Stimulated activated CD8-positive, alpha-beta memory T cell treated with anti-CD3 and anti-CD28 coated beads, Interleukin-7, amount 100 ng/mL, for 48 hours (primary cell): ENCODE data around the gene HABP2.
A peak's percentile ranks its signal among the peaks of the same experiment; 100 is the strongest.

Experiments used
- DNase-seq, 2 donors: peaks; one replicate each; pipeline ENCODE4 v3.0.0-alpha.2; 2020; ENCODE audit warnings: low read depth in 1 of 2; ENCODE audit errors: extremely low read depth in 1 of 2

HABP2 gene

DNA sequence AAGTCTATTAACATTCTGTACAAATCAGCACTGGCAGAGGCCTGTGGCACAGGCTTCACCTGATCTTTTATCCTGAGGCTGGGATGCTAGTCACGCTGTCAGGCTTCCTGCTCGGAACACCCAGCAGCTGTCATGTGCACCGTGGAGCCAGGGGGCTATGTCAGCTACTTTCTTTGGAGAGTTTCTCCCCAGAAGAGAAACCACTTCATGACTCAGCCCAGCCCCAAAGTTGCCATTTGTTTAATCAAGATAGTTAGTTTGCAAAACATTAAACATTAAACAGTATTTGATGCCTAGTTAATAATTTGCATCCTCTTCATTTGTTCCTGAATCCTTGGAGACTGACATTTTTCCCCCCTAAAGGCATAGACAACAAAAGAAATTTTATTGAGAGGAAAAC is at the start of gene HABP2:
HABP2 (plus strand) TSS at position 353 of the 400 bp plus-strand sequence. CDS start 69 bp downstream, outside the sequence.
- no peak for DNase-seq

DNA sequence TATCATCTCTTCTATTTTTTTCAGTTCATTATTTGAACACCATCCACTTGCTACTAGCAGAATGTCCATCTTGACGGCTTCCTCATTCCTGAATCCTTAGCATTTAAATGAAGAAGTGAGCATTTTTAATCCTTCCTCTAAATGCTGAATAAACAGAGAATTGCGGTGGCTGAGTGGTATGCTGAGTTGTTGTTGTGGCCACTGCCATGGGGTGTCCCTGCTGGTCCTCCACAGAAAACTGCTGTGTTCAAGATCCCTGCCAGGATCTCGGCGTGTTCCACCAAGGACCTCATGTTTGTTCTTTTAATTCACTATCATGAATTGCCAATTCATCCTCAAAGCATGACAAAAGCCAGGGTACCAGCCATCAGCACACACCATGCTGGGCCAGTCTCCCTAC is 48.9 kb upstream of the HABP2 start:
- DNase-seq, result no peak

DNA sequence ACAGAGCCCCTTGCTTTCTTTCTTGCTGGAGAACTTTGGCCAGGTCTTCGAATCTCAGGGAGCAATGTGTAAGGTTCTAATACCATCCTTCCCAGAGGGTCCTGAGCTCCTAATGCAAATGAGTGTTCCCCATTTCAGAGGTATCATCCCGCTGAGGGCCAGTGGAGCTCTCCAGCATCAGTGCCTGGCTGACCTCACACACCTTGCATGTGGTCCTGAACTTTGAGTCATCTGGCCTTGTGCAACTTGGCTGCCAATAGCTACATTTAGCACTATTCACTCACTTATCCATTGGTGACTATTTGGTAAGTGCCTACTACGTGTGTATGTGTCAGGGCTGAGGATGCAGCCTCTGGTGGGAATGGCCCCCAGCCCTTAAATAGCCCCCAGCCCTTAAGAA is 48.4 kb upstream of the HABP2 start:
- no peak for DNase-seq

DNA sequence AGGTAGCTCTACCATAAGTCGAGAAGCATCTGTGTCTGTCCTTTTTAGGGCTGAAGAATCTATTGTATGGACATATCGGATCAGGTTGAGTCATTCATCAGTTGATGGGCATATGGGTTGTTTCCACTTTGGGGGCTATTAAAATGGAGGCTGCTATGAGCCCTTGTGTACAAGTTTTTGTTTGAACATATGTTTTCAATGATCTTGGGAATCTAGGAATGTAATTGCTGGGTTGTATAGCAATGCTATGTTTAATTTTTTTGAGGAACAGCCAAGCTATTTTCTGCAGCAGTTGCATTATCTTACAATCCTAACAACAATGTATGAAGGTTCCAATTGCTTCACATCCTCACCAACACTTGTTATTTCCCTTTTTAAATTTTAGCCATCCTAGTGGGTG is 46.4 kb upstream of the HABP2 start:
- no peak for DNase-seq

DNA sequence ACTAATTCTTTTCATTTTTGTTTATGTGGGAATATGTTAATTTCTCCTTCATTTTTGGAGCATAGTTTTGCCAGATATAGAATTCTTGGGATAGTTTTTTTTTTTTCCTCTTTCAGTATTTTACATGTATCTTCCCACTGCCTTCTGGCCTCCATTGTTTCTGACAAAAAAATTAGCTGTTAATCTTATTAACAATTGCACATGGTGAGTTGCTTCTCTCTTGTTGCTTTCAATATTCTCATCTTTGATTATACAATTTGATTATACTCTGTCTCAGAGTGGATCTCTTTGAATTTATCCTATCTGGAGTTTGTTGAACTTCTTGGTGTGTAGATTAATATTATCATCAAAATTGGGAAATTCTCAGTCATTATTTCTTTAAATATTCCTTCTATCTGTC is 41.4 kb upstream of the HABP2 start:
- DNase-seq, result no peak

DNA sequence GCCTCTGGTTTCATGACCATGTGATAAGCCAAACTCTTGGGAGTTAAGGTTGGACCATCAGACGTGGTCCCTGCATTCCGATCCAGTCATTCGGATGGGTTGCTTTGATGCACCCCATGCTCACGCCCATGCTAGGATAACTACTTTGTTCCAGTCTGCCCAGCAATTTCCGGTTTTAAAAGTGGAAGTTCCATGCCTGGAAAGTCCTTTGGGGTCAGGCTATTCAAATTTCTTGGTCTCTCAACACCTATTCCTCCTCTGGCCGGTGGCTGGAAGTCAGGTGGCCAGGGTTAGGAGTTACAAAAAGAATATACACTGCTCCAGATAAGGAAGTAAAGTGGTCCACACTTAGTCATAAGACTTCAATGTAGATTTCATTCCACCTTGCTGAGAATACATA is 37.7 kb upstream of the HABP2 start:
- DNase-seq, result no peak

DNA sequence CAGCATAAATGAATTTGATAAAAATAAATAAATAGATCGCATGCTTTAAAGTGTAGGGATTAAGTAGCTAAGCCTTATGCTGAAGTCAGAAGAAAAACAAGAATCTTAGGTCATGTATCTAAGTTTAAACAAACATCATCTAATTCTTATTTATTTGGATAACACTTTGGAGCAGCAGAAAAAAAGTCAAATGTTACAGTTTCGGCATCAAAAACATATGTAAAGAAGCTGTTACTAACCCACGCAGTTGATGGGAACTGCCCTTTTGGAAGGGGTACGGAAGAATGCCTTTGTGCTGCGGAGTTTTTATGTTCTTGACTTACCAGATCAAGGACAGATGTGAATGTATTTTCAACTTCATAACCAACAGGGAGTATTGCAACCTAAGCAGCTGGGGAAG is 37.3 kb upstream of the HABP2 start:
- no peak for DNase-seq

DNA sequence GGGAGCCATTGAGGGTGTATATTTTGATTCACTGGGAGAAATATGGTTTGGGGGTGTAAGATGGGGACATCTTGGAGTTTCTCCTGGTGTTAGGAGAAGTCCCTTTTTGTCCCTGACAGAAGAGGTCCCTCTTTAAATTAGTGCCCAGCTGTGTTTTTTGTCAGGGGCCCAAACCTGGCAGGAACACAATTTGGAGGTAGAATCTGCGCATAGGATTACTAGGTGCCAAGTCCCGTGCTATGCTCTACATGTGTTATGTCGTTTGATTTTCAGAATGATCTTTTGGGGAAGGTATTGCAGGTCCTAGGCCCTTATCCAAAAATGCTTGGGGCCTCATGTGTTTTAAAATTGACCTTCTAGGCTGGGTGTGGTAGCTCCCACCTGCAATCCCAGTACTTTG is 36.8 kb upstream of the HABP2 start:
- no peak for DNase-seq

DNA sequence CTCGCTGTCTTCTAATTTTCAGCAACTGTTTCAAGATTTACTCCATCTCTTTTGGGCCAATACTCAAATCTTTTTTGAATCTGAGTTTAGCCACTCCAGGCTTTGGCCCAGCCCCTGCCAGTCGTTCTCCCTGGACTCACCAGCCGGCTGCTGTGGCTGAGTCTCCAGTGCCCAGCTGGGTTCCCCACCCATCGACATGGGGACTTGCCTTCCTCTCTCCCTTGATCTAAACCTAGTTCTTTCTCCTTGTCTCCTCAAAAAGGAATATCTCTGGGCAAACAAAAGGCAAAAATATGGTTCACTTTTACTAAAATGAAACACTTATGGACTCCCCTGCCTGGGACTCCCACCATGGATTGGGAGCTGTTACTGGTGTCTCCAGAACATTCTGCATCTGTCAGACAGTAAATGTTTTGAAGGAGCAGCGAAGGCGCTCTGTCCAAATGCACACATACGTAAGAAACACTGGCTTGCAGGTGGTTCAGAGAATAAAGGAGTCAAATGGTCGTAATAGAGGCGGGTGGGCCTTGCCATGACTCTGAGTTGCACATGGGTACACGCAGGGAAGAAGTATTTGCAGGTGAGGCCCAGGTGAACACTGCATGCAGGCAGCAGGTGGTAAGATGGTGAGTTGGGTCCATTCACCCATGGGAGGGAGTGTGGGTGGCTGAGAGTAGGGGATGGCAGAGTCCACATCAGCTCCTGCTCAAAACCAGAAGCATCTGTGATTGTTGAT is 35.5 kb upstream of the HABP2 start:
- no peak for DNase-seq

DNA sequence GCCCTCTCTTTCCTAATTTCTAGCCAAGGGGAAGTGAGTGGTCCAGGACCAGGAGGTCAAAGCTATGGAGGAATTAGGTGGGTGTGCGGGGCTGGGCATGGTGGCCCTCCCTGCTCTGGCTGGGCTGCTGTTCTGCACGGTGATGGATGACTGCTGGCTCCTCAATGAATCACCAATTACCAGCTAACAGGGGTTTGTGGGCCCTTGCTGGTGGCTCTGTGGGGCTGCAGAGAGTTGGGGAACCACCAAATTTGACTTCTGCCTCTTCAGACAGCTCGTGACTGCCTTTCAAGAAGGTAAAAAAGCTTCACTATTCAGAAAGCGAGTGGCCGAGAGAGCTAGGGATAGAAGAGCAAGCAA is 35.0 kb upstream of the HABP2 start:
- no peak for DNase-seq

DNA sequence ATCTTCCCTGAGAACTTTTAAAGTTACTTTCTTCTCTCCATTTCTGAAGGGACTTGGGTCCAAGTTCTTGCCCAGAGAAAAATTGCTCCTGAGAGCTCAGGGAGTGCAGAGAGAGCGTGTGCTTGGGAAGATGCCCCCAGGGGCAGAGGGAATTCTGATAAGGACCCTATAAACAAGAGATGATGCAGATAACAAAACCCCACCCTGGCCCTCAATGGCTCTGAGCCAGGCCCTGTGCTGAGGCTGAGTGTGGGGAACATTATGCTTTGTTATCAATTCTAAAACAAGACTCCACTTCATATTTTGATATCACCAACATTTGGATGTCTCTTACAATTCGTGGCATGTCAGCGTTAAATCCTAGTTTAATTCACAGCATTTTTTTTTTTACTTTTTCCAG is 34.4 kb upstream of the HABP2 start:
- DNase-seq, result no peak

DNA sequence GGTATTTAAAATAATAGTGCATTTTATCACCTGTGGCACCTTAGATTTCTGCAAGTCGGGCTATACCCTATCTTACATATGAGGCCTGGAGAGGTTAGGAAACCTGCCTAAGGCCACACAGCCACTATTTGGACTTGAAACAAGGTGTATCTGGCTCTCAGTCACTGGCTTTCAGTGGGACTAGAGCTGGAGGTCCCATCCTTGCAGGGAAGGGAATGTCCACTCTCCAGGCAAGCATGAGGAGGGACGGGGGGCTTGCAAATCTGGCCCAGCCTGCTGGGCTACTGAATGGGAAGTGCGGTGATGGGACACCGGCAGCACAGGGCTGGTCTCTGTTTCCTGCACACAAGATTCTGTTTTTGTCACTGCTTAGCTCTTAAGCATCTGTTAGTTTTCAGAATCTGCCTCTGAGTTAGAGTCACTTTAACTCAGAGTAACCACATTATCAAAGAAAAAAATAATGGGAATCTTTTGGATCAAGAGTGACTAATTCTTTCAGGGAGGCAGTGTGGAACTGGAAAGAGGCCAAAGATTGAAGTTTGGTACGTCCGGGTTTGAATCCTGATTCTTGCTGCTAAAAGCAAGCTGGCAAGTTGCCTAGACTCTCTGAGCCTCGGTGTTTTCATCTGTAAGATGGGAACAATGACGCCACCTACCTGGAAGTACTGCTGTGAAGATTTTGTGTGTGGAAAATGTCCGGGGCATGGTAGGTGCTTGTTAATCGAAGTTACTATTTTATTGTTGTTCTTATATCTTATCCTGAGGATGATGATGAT is 33.8 kb upstream of the HABP2 start:
- no peak for DNase-seq

DNA sequence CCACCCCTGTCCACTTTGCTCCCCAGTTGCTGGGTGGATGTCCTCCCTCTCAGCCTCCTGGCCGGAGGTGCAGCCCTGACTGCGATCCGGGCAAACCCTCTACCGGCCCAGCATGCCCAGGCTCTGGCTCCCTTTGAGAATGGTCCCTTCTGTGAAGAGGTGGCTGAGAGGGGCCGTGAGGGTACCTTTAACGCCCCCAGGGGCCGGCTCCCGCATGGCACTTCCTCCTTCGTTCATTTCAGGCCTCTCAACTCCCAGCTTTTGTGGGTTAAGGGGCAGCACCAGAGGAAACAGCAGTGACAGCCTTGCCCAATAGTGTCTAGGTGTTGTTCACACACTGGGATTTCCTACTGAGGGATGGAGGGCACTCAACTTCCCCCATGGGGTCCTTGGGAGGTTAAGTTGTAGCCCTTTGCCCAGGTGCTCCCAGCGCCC is 33.2 kb upstream of the HABP2 start:
- no peak for DNase-seq

DNA sequence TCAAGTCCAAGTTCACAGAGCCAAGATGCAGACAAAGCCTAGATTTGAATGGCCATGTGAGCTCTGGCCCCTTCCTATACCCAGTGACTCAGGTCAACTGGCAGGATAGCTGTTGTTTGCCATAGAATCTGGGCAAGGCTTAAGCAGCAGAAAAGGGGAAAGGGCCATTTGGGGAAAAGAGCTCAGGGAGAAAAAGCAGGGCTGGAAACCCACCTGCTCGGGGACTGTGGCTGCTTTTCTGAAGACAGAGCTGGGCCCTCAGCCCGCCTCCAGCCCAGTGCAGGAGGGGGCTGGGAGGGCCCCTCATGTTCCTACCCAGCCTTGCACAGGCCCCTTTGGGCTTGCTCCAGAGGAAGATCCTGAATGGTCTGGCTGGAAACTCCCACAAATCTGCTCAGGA is 32.6 kb upstream of the HABP2 start:
- no peak for DNase-seq

DNA sequence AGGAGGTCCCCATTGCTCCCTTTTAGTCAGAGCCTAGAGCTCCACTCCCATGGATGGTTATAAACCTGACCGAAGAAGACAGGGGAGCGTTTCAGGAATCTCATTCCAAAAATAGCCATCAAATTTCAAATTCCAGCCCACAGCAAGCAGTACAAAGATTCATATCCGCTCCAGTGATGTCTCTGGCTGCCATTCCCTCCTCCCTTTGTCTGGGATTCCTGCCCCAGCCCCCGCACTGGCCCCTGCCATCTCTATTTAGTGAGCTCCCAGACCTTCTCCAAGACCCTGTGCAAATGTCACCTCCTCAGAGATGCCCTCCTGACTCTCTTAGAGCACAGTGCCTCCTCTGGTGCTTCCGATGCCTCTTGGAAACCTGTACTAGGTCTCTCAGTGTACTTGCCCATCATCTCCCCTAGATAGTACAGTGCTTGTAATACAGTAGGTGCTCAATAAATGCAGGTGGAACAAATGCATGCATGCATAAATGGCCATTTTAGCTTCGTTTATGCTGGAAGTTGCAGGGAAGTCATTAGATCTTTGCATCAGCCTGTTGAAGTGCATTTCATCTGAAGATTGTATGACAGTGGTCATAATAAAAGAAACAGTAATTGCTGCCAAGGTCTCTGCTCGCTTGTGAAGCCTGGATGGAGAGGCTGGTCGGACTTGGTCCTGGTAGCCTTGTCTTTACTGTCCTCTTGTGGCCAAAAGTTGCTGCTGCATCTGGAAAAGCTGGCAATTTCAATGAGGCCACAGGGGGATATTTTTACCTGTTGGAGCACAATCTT is 32.0 kb upstream of the HABP2 start:
- DNase-seq, result peak in 1 of 2 donors; percentile 15

DNA sequence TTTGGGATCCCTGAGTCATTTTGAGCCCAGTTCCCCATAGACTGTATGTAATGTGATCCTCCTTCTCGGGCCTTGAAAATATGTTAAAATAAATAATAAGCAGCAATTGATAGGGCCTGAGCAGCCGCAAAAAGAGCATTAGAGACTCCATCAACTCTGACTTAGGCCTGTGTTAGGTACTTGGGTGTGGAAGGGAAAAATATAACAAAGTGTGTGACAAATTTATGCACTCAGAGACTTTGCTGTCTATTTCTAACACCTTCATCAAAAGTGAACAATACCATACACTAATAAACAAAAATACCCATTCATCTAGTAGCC is 31.4 kb upstream of the HABP2 start:
- DNase-seq, result no peak

DNA sequence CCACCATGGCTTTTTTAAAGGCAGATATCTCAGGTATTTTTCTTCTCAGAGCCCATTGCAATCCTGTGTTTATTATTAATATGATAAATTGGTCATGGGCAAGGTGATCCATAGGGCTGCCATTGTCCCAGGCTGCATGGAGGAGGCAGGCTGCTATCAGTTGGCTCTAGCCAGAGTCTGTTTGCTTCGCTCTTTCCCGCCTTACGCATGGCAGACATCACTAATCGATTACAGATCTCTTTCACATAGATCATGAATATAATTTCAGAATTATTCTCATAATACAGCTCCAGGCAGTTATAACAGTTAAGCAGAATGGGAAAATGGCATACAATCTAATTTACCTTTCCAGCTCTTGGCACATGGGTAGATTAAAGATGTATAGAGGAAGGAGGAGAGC is 30.4 kb upstream of the HABP2 start:
- DNase-seq, result no peak

DNA sequence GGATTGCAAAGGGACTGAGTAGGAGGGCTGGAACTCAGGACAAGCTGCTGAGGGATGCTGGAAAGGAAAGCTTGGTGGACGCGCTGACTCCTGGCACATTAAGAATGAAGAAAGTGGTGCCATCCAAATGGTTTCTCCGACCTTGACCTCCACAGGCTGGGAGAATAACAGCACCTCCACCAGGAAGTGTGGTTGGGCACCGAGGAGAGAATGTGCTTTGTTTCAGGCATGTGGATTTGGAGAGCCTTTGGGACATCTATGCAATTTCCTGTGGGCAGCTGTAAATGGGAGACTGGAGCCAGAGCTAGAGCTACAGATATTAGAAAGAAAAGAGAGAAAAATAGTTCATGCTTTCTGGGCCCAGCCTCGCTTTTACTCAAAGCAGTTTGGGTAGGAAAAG is 29.8 kb upstream of the HABP2 start:
- DNase-seq, result no peak

DNA sequence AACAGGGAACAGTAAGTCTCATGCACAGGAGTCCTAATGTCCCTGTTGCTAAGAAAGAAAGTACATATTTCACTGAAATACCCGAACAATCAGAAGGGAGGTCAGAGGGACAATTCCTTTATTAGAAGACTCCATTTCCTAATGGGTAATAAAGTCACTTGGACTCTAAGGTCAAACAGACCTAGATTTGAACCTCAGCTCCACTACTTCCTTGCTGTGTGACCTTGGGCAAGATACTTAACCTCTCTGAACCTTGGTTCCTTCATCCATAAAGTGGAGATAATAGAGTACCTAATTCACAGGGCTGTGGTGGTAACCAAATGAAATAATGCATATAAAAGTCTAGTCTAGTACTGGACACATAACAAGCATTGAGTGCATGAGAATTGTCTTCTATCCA is 29.2 kb upstream of the HABP2 start:
- DNase-seq, result no peak

DNA sequence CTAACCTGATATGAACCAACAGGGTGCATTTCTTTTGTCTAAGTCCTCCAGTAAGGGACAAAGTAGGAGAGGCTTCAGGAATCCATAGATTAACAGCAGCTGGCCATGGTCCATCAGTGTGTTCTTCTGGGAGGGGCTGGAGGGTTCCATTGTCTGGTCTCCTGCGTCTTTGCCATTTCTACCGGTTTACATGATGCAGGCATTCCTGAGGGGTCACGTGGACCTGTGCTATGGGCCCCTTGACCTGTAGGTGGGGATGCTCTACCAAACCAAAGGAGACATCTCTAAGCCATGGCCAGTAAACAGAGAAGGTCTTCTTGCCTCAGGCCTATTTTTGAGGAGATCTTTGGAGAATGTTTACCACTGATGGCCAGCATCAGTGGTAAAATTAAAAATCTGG is 28.7 kb upstream of the HABP2 start:
- DNase-seq, result no peak

DNA sequence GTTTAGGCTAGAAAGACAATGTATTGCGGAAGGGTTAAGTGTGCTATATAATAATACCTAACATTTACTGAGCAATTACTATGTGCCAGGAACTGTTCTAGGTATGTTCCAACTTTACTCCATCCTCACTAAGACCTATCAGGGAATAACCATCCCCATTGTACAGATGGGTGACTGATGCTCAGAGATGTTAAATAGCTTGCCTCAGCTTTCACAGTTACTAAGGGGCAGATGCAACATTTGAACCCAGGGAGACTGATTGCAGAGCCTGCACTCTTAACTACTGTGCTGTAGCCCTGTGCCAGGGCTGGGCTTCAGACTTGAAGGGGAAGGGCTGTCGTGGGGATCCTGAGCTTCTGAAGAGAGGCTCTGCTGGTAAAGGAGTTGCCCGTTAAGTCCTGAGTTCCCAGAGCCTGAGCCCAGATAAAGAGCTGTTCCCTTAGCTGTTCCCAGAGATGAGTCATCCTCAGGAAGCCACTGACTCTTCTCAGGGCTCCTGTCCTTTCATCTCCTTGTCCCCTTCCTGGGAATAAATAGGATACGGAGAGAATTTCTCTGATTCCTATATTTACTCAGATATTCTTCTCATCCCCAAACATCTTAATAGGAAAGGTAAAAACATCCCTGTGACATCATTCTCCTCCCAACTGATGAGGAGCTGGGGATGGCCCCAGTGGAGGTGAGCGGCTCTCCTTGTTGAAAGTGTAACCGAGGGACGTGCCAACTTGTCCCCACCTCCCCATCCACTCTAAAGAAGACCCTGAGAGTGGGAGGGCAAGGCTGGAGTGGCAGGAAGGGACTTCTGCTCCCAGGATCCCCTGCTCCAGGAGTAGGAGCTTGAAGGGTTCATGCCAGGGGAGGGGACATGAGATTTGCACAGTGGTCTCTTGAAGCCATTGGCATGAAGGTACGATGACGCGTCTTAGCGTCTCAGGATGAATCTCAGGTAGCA is 28.0 kb upstream of the HABP2 start:
- DNase-seq, result no peak
